Liver (tissue), 3 donors: ENCODE data around the gene EHD1.

Source experiments
- ATF3 ChIP-seq: IDR thresholded peaks from 2 replicates; pipeline ENCODE4 v1.6.1; 2016; ENCODE audit warnings: antibody characterized with exemption
- CTCF ChIP-seq: fragments of 150-350 bp; IDR thresholded peaks from 2 replicates; pipeline ENCODE4 v1.5.1; 2017; ENCODE audit warnings: improper control_type of control experiment, low read depth, low read length; ENCODE audit not compliant: missing input control
- EGR1 ChIP-seq, 2 donors: IDR thresholded peaks; 2 replicates each; pipeline ENCODE4 v1.6.1; 2016 to 2018; ENCODE audit warnings: antibody characterized with exemption in 2 of 2, low read depth in 2 of 2
- FOXA1 ChIP-seq: IDR thresholded peaks from 2 replicates; pipeline ENCODE4 v1.6.1; 2016; ENCODE audit warnings: antibody characterized with exemption
- GABPA ChIP-seq, 2 donors: IDR thresholded peaks in 1 of 2; conservative IDR thresholded peaks in 1 of 2; 2 replicates each; pipeline ENCODE4 v1.6.1; 2016; ENCODE audit warnings: antibody characterized with exemption in 2 of 2, mild to moderate bottlenecking in 1 of 2, moderate library complexity in 1 of 2
- HNF4A ChIP-seq, 2 donors: conservative IDR thresholded peaks; 2 replicates each; pipeline ENCODE4 v1.6.1; 2016; ENCODE audit warnings: antibody characterized with exemption in 2 of 2, mild to moderate bottlenecking in 2 of 2
- JUND ChIP-seq, 2 donors: IDR thresholded peaks; 2 replicates each; pipeline ENCODE4 v1.6.1; 2016; ENCODE audit warnings: antibody characterized with exemption in 2 of 2
- MAX ChIP-seq: IDR thresholded peaks from 2 replicates; pipeline ENCODE4 v1.6.1; 2016; ENCODE audit warnings: antibody characterized with exemption
- RAD21 ChIP-seq, 2 donors: IDR thresholded peaks; 2 replicates each; pipeline ENCODE4 v1.6.1; 2016; ENCODE audit warnings: antibody characterized with exemption in 2 of 2, mild to moderate bottlenecking in 2 of 2
- REST ChIP-seq: IDR thresholded peaks from 2 replicates; pipeline ENCODE4 v1.6.1; 2016; ENCODE audit warnings: antibody characterized with exemption, mild to moderate bottlenecking
- RXRA ChIP-seq, 2 donors: IDR thresholded peaks; 2 replicates each; pipeline ENCODE4 v1.6.1; 2017 to 2018; ENCODE audit warnings: antibody characterized with exemption in 2 of 2, mild to moderate bottlenecking in 1 of 2
- TAF1 ChIP-seq: conservative IDR thresholded peaks from 2 replicates; pipeline ENCODE4 v1.6.1; 2016; ENCODE audit warnings: antibody characterized with exemption, mild to moderate bottlenecking
- YY1 ChIP-seq: IDR thresholded peaks from 2 replicates; pipeline ENCODE4 v1.6.1; 2016; ENCODE audit warnings: antibody characterized with exemption, mild to moderate bottlenecking
- ZBTB33 ChIP-seq: IDR thresholded peaks from 2 replicates; pipeline ENCODE4 v1.6.1; 2016; ENCODE audit warnings: antibody characterized with exemption
- donor health status: healthy.
- donor health status: healthy.

- TF ChIP-seq CTCF (no peak), GABPA (IDR thresholded peaks at IDR 0.05 in 1 of 2, conservative IDR thresholded peaks at IDR 0.05 in 1 of 2) (no peak), ATF3 (no peak), TAF1 (no peak), RXRA (IDR thresholded peaks at IDR 0.05) (no peak), YY1 (no peak), HNF4A (conservative IDR thresholded peaks at IDR 0.05) (no peak), REST (no peak), MAX (no peak), EGR1 (IDR thresholded peaks at IDR 0.05; ENCODE audit: low read depth in 2 of 2) (no peak), JUND (IDR thresholded peaks at IDR 0.05) (no peak), FOXA1 (no peak), ZBTB33 (no peak), RAD21 (IDR thresholded peaks at IDR 0.05) (no peak)
These were observed 13.7 kb downstream of the EHD1 start for GRCh38 chr11:64864473-64865285.
